ENCODE results near the gene CRYBA4.

The CRYBA4 gene

GRCh38 chr22:26589845-26590736 is 31.7 kb upstream of the CRYBA4 start, which contains the start of gene TPST2:
TPST2 (minus strand) TSS chr22:26590132; CDS start chr22:26541630, 48,502 bp downstream.
- no peaks in the 10 kb centered on the region for H3K36me3 ChIP-seq (ENCODE audit: insufficient read depth, low read length)
- no peak for DNase-seq (ENCODE audit: low read depth, low spot score)
- peak; percentile 57; the same call in 1 of the 2 replicates for TF ChIP-seq POLR2AphosphoS5 (IDR thresholded peaks at IDR 0.05; ENCODE audit: borderline replicate concordance, low read depth, low read length)
- TF ChIP-seq EZH2 (IDR thresholded peaks at IDR 0.05): no peak
- H3K4me3 ChIP-seq: peak within 1 kb of the TSS; percentile 79
- no peaks in the 10 kb centered on the region for H3K9me3 ChIP-seq (ENCODE audit: low read depth, low read length)
- no peak within 1 kb of the TSS for H3K27ac ChIP-seq
- H3K9ac ChIP-seq (ENCODE audit: insufficient read length): peak within 1 kb of the TSS; percentile 66

- DNase-seq (ENCODE audit: low read depth, low spot score): no peak
Measured at GRCh38 chr22:26592421-26592891, 29.3 kb upstream of the CRYBA4 start.

GRCh38 chr22:26593763-26594162 is 28.0 kb upstream of the CRYBA4 start:
- Histone ChIP-seq H3K9ac (ENCODE audit: insufficient read length) (no peak overlapping the region), H3K9me3 (ENCODE audit: low read depth, low read length) (no peaks in the 10 kb centered on the region), H3K36me3 (ENCODE audit: insufficient read depth, low read length) (no peaks in the 10 kb centered on the region), H3K27ac (no peak overlapping the region), H3K4me3 (no peak overlapping the region)
- DNase-seq (ENCODE audit: low read depth, low spot score): no peak
- TF ChIP-seq POLR2AphosphoS5 (IDR thresholded peaks at IDR 0.05; ENCODE audit: borderline replicate concordance, low read depth, low read length) (no peak), FOXP2 (optimal IDR thresholded peaks at IDR 0.05; ENCODE audit: control extremely low read depth, extremely low read length, insufficient read depth) (no peak), EZH2 (IDR thresholded peaks at IDR 0.05) (no peak)

More at GRCh38 chr22:26592421-26592891, 29.3 kb upstream of the CRYBA4 start:
- TF ChIP-seq POLR2AphosphoS5 (IDR thresholded peaks at IDR 0.05; ENCODE audit: borderline replicate concordance, low read depth, low read length) (no peak), EZH2 (IDR thresholded peaks at IDR 0.05) (no peak), FOXP2 (optimal IDR thresholded peaks at IDR 0.05; ENCODE audit: control extremely low read depth, extremely low read length, insufficient read depth) (no peak)
- H3K9ac ChIP-seq (ENCODE audit: insufficient read length): no peak overlapping the region
- no peaks in the 10 kb centered on the region for H3K36me3 ChIP-seq (ENCODE audit: insufficient read depth, low read length)
- no peaks in the 10 kb centered on the region for H3K9me3 ChIP-seq (ENCODE audit: low read depth, low read length)
- H3K4me3 ChIP-seq: no peak overlapping the region
- H3K27ac ChIP-seq: no peak overlapping the region

GRCh38 chr22:26597026-26597425 is 24.7 kb upstream of the CRYBA4 start:
- no peak for TF ChIP-seq POLR2AphosphoS5 (IDR thresholded peaks at IDR 0.05; ENCODE audit: borderline replicate concordance, low read depth, low read length)
- TF ChIP-seq EZH2 (IDR thresholded peaks at IDR 0.05): no peak
- no peak for TF ChIP-seq FOXP2 (optimal IDR thresholded peaks at IDR 0.05; ENCODE audit: control extremely low read depth, extremely low read length, insufficient read depth)
- Histone ChIP-seq H3K9me3 (ENCODE audit: low read depth, low read length) (no peaks in the 10 kb centered on the region), H3K27ac (no peak overlapping the region), H3K9ac (ENCODE audit: insufficient read length) (no peak overlapping the region), H3K36me3 (ENCODE audit: insufficient read depth, low read length) (no peaks in the 10 kb centered on the region), H3K4me3 (no peak overlapping the region)
- no peak for DNase-seq (ENCODE audit: low read depth, low spot score)

GRCh38 chr22:26597480-26597879 is 24.3 kb upstream of the CRYBA4 start:
- Histone ChIP-seq H3K9me3 (ENCODE audit: low read depth, low read length) (no peaks in the 10 kb centered on the region), H3K4me3 (no peak overlapping the region), H3K27ac (no peak overlapping the region), H3K9ac (ENCODE audit: insufficient read length) (no peak overlapping the region), H3K36me3 (ENCODE audit: insufficient read depth, low read length) (no peaks in the 10 kb centered on the region)
- TF ChIP-seq FOXP2 (optimal IDR thresholded peaks at IDR 0.05; ENCODE audit: control extremely low read depth, extremely low read length, insufficient read depth) (no peak), POLR2AphosphoS5 (IDR thresholded peaks at IDR 0.05; ENCODE audit: borderline replicate concordance, low read depth, low read length) (no peak), EZH2 (IDR thresholded peaks at IDR 0.05) (no peak)
- no peak for DNase-seq (ENCODE audit: low read depth, low spot score)

- H3K9me3 ChIP-seq (ENCODE audit: low read depth, low read length): no peaks in the 10 kb centered on the region
- no peak overlapping the region for H3K4me3 ChIP-seq
- no peak for TF ChIP-seq FOXP2 (optimal IDR thresholded peaks at IDR 0.05; ENCODE audit: control extremely low read depth, extremely low read length, insufficient read depth)
- TF ChIP-seq POLR2AphosphoS5 (IDR thresholded peaks at IDR 0.05; ENCODE audit: borderline replicate concordance, low read depth, low read length): no peak
- no peak for TF ChIP-seq EZH2 (IDR thresholded peaks at IDR 0.05)
- H3K27ac ChIP-seq: no peak overlapping the region
- DNase-seq (ENCODE audit: low read depth, low spot score): no peak
- H3K9ac ChIP-seq (ENCODE audit: insufficient read length): no peak overlapping the region
- H3K36me3 ChIP-seq (ENCODE audit: insufficient read depth, low read length): no peaks in the 10 kb centered on the region
Measured at GRCh38 chr22:26599505-26599904, 22.3 kb upstream of the CRYBA4 start.

GRCh38 chr22:26601726-26602125 is 20.0 kb upstream of the CRYBA4 start:
- H3K9me3 ChIP-seq (ENCODE audit: low read depth, low read length): no peaks in the 10 kb centered on the region
- TF ChIP-seq POLR2AphosphoS5 (IDR thresholded peaks at IDR 0.05; ENCODE audit: borderline replicate concordance, low read depth, low read length) (no peak), FOXP2 (optimal IDR thresholded peaks at IDR 0.05; ENCODE audit: control extremely low read depth, extremely low read length, insufficient read depth) (no peak), EZH2 (IDR thresholded peaks at IDR 0.05) (no peak)
- DNase-seq (ENCODE audit: low read depth, low spot score): no peak
- H3K9ac ChIP-seq (ENCODE audit: insufficient read length): no peak overlapping the region
- H3K27ac ChIP-seq: no peak overlapping the region
- H3K36me3 ChIP-seq (ENCODE audit: insufficient read depth, low read length): no peaks in the 10 kb centered on the region
- no peak overlapping the region for H3K4me3 ChIP-seq

GRCh38 chr22:26602127-26602526 is 19.6 kb upstream of the CRYBA4 start:
- Histone ChIP-seq H3K4me3 (no peak overlapping the region), H3K9me3 (ENCODE audit: low read depth, low read length) (no peaks in the 10 kb centered on the region)

More at GRCh38 chr22:26602127-26602526, 19.6 kb upstream of the CRYBA4 start:
- no peaks in the 10 kb centered on the region for H3K36me3 ChIP-seq (ENCODE audit: insufficient read depth, low read length)
- DNase-seq (ENCODE audit: low read depth, low spot score): no peak
- TF ChIP-seq POLR2AphosphoS5 (IDR thresholded peaks at IDR 0.05; ENCODE audit: borderline replicate concordance, low read depth, low read length): no peak
- TF ChIP-seq EZH2 (IDR thresholded peaks at IDR 0.05): no peak
- TF ChIP-seq FOXP2 (optimal IDR thresholded peaks at IDR 0.05; ENCODE audit: control extremely low read depth, extremely low read length, insufficient read depth): no peak
- no peak overlapping the region for H3K9ac ChIP-seq (ENCODE audit: insufficient read length)
- no peak overlapping the region for H3K27ac ChIP-seq
